Osteoblast (primary cell): Measurements from ENCODE around the gene FAN1. TPM values are rescaled to one million over a fixed set of nuclear protein-coding genes. Genes with fewer than 3 reads are reported as not detected.

Experiments
- DNase-seq: peaks from one replicate; pipeline ENCODE4 v3.0.0; 2011; ENCODE audit warnings: low spot score, mixed read lengths; ENCODE audit not compliant: insufficient read length; ENCODE audit errors: missing footprints
- H2AFZ ChIP-seq: 2 replicates; pipeline ENCODE4 v1.6.0; 2011; ENCODE audit warnings: mild to moderate bottlenecking, low read length
- H3K27ac ChIP-seq: 2 replicates; pipeline ENCODE4 v1.5.1; 2011; ENCODE audit warnings: mild to moderate bottlenecking, low read depth, low read length, moderate library complexity
- H3K27me3 ChIP-seq: 2 replicates; pipeline ENCODE4 v1.6.0; 2012; ENCODE audit warnings: mild to moderate bottlenecking, control low read depth, inconsistent platforms, low read length, moderate library complexity; ENCODE audit not compliant: insufficient read depth
- H3K36me3 ChIP-seq: 2 replicates; pipeline ENCODE4 v1.5.1; 2011; ENCODE audit warnings: mild to moderate bottlenecking, low read length, control low read depth, moderate library complexity; ENCODE audit not compliant: insufficient read depth
- H3K4me1 ChIP-seq: 2 replicates; pipeline ENCODE4 v1.5.1; 2011; ENCODE audit warnings: mild to moderate bottlenecking, low read length, control low read depth, moderate library complexity; ENCODE audit not compliant: insufficient read depth
- H3K4me2 ChIP-seq: 2 replicates; pipeline ENCODE4 v1.6.0; 2011; ENCODE audit warnings: mild to moderate bottlenecking, low read length; ENCODE audit not compliant: insufficient read depth
- H3K4me3 ChIP-seq: fragments of 200-600 bp; sonication (generic); 3 replicates; pipeline ENCODE4 v1.5.1; 2012; ENCODE audit warnings: mild to moderate bottlenecking, low read length, inconsistent platforms; ENCODE audit not compliant: insufficient read depth
- H3K79me2 ChIP-seq: 2 replicates; pipeline ENCODE4 v1.6.0; 2012; ENCODE audit warnings: mild to moderate bottlenecking, low read length, control low read depth, inconsistent platforms; ENCODE audit not compliant: insufficient read depth
- H3K9me3 ChIP-seq: 2 replicates; pipeline ENCODE4 v1.5.1; 2011; ENCODE audit warnings: low read depth, low read length, control low read depth
- H4K20me1 ChIP-seq: 2 replicates; pipeline ENCODE4 v1.6.0; 2012; ENCODE audit warnings: mild to moderate bottlenecking, low read length, control low read depth; ENCODE audit not compliant: insufficient read depth
- total RNA-seq: library from RNA; depleted of rRNA; stranded (reverse); fragments of >200 nt; gene quantifications from 2 replicates; pipeline ENCODE4 v1.2.3, GENCODE V29; 2012
- TF ChIP-seq, protein P1 (sequence below): IDR thresholded peaks from 2 replicates; pipeline ENCODE4 v1.5.1; 2011; ENCODE audit warnings: mild to moderate bottlenecking, low read depth, low read length, moderate library complexity; ENCODE audit errors: extremely low read depth

The FAN1 gene
- total RNA-seq, 1 donor, result 16.3 TPM

DNA sequence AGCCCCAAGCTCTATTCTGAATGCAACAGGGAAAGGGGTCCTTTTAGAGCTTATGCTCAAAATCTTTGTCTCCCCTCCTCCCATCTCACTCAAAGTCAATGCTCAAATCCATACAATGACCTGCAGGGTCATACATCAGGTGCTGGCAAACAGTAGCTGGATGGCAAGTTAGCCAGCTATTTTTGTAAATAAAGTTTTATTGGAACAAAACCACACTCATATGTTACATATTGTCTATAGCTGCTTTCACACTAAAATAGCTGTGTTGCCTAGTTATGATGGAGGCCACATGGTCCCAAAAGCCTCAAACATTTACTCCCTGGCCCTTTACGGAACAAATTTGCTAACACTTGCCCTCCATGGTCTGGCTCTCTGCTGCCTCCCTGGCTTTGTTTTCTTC is 1.8 kb upstream of the FAN1 start:
- no peak for DNase-seq
- Histone ChIP-seq H3K9me3 (no peaks in the 10 kb centered on the region), H4K20me1 (no peaks in the 10 kb centered on the region), H3K27me3 (no peaks in the 10 kb centered on the region), H3K79me2 (no peaks in the 10 kb centered on the region), H3K4me3 (no peak overlapping the region), H2AFZ (no peak overlapping the region), H3K36me3 (no peaks in the 10 kb centered on the region), H3K4me1 (no peaks in the 10 kb centered on the region), H3K4me2 (no peak overlapping the region), H3K27ac (no peak overlapping the region)
- TF ChIP-seq, protein P1, sequence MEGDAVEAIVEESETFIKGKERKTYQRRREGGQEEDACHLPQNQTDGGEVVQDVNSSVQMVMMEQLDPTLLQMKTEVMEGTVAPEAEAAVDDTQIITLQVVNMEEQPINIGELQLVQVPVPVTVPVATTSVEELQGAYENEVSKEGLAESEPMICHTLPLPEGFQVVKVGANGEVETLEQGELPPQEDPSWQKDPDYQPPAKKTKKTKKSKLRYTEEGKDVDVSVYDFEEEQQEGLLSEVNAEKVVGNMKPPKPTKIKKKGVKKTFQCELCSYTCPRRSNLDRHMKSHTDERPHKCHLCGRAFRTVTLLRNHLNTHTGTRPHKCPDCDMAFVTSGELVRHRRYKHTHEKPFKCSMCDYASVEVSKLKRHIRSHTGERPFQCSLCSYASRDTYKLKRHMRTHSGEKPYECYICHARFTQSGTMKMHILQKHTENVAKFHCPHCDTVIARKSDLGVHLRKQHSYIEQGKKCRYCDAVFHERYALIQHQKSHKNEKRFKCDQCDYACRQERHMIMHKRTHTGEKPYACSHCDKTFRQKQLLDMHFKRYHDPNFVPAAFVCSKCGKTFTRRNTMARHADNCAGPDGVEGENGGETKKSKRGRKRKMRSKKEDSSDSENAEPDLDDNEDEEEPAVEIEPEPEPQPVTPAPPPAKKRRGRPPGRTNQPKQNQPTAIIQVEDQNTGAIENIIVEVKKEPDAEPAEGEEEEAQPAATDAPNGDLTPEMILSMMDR, result no peak

DNA sequence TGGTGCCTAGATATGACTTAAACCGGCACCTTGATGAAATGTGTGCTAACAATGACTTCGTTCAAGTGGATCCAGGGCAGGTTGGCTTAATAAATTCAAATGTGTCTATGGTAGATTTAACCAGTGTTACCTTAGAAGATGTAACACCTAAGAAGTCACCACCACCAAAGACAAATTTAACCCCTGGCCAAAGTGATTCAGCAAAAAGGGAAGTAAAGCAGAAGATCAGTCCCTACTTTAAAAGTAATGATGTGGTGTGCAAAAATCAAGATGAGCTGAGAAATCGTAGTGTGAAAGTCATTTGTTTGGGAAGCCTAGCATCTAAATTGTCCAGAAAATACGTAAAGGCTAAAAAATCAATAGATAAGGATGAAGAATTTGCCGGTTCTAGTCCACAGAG is 1.1 kb downstream of the FAN1 start:
- no peaks in the 10 kb centered on the region for H4K20me1 ChIP-seq
- no peaks in the 10 kb centered on the region for H3K27me3 ChIP-seq
- no peaks in the 10 kb centered on the region for H3K79me2 ChIP-seq
- H3K4me3 ChIP-seq, result no peak overlapping the region
- TF ChIP-seq, protein P1, result no peak
- no peak overlapping the region for H2AFZ ChIP-seq
- H3K36me3 ChIP-seq, result peaks cover 19% of the 10 kb centered on the region
- DNase-seq, result no peak
- H3K9me3 ChIP-seq, result no peaks in the 10 kb centered on the region
- H3K4me1 ChIP-seq, result no peaks in the 10 kb centered on the region
- no peak overlapping the region for H3K27ac ChIP-seq
- peak overlapping the region; percentile 97 for H3K4me2 ChIP-seq

DNA sequence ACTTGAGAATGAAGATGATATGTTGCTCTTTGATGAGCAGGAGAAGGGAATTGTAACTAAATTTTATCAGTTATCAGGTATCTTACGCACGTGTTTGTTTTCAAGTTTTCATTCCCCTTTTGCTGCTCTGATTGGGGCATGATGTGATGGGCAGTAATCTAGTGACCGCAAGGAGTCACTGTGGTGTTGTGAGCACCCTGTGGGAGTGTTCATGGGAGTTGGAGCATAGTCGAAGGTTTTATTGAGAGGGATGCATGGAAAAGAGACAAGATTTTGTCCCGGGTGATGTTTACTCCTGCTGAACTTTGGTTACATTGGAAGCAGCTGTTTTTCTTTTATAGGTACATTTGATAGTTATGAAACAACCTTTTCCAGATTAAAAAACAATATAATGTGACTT is 2.1 kb downstream of the FAN1 start:
- H4K20me1 ChIP-seq, result no peaks in the 10 kb centered on the region
- H3K79me2 ChIP-seq, result no peaks in the 10 kb centered on the region
- H3K27ac ChIP-seq, result no peak overlapping the region
- H3K4me2 ChIP-seq, result no peak overlapping the region
- H3K27me3 ChIP-seq, result no peaks in the 10 kb centered on the region
- H2AFZ ChIP-seq, result no peak overlapping the region
- H3K4me1 ChIP-seq, result no peaks in the 10 kb centered on the region
- no peak overlapping the region for H3K4me3 ChIP-seq
- H3K36me3 ChIP-seq, result peaks cover 29% of the 10 kb centered on the region
- TF ChIP-seq, protein P1, result peak; percentile 59
- H3K9me3 ChIP-seq, result no peaks in the 10 kb centered on the region
- DNase-seq, result no peak

DNA sequence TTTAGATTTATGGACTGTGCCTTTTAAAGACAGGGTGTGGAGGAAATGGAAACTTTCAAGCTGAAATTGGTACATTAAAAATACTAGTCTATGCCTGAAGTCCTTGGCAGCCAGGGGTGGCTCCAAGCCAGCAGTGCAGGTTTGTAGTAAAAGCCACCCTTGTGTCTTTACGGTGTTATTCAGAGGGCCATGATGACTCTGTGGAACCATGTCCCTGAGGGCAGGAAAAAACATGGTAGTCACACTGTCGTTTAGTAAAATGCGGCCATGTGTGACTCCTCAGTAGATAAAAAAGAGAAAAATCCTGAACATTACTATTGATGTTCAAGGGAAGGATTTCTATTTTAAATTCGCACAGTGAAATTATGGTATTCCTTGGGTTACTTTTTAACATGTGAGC is 2.7 kb downstream of the FAN1 start:
- H4K20me1 ChIP-seq, result no peaks in the 10 kb centered on the region
- no peak overlapping the region for H3K4me2 ChIP-seq
- no peak for DNase-seq
- H3K9me3 ChIP-seq, result no peaks in the 10 kb centered on the region
- no peaks in the 10 kb centered on the region for H3K27me3 ChIP-seq
- no peaks in the 10 kb centered on the region for H3K79me2 ChIP-seq
- TF ChIP-seq, protein P1, result no peak
- no peak overlapping the region for H2AFZ ChIP-seq
- H3K4me1 ChIP-seq, result no peaks in the 10 kb centered on the region
- H3K27ac ChIP-seq, result no peak overlapping the region
- no peak overlapping the region for H3K4me3 ChIP-seq
- peaks cover 32% of the 10 kb centered on the region for H3K36me3 ChIP-seq
